Endothelial cell (in vitro differentiated cells): ENCODE results near the gene RPTOR. TPM values are rescaled to one million over a fixed set of nuclear protein-coding genes. Genes with fewer than 3 reads are reported as not detected.

Experiments used
- DNase-seq: peaks from one replicate; pipeline ENCODE4 v3.0.0; 2021; ENCODE audit warnings: low spot score
- H3K27ac Mint-ChIP-seq: one replicate; pipeline ENCODE4 v1.8.0; 2021; ENCODE audit warnings: mixed read lengths, inconsistent platforms; ENCODE audit not compliant: unreplicated experiment
- H3K27me3 Mint-ChIP-seq: one replicate; pipeline ENCODE4 v1.8.0; 2021; ENCODE audit warnings: mild to moderate bottlenecking, moderate library complexity, mixed read lengths, inconsistent platforms; ENCODE audit not compliant: unreplicated experiment
- H3K36me3 Mint-ChIP-seq: one replicate; pipeline ENCODE4 v1.8.0; 2021; ENCODE audit warnings: mild to moderate bottlenecking, low read depth, mixed read lengths, inconsistent platforms; ENCODE audit not compliant: unreplicated experiment
- H3K4me1 Mint-ChIP-seq: one replicate; pipeline ENCODE4 v1.8.0; 2021; ENCODE audit warnings: mild to moderate bottlenecking, mixed read lengths, inconsistent platforms; ENCODE audit not compliant: unreplicated experiment
- H3K4me3 Mint-ChIP-seq: one replicate; pipeline ENCODE4 v1.8.0; 2021; ENCODE audit warnings: mild to moderate bottlenecking, mixed read lengths, inconsistent platforms; ENCODE audit not compliant: unreplicated experiment
- H3K9me3 Mint-ChIP-seq: one replicate; pipeline ENCODE4 v1.8.0; 2021; ENCODE audit warnings: mixed read lengths, inconsistent platforms; ENCODE audit not compliant: unreplicated experiment
- CTCF ChIP-seq: fragments of 200-600 bp; sonication (generic); IDR thresholded peaks from one replicate; pipeline ENCODE4 v1.5.0; 2021; ENCODE audit warnings: antibody characterized with exemption; ENCODE audit not compliant: unreplicated experiment
- total RNA-seq: library from RNA; stranded (reverse); fragmentation: NEBNext Ultra II Directional; extraction: Animal tissue kit (Norgen Biotek cat#: 25700); gene quantifications from one replicate; pipeline ENCODE4 v1.2.1, GENCODE V29; 2021; ENCODE audit not compliant: unreplicated experiment

Gene RPTOR
- total RNA-seq, 1 donor from 2014 or later, result 36.7 TPM

- Mint-ChIP-seq H3K9me3 (no peaks in the 10 kb centered on the region), H3K27ac (no peak overlapping the region), H3K4me1 (no peaks in the 10 kb centered on the region), H3K27me3 (no peaks in the 10 kb centered on the region), H3K4me3 (no peak overlapping the region), H3K36me3 (no peaks in the 10 kb centered on the region)
- TF ChIP-seq CTCF, result no peak
- DNase-seq, result no peak
Measured at GRCh38 chr17:80591788-80592187, 47.1 kb downstream of the RPTOR start.

GRCh38 chr17:80592243-80592642, 47.6 kb downstream of the RPTOR start:
- Mint-ChIP-seq H3K4me1 (peaks cover 3% of the 10 kb centered on the region), H3K9me3 (no peaks in the 10 kb centered on the region), H3K27me3 (no peaks in the 10 kb centered on the region), H3K27ac (no peak overlapping the region), H3K36me3 (no peaks in the 10 kb centered on the region), H3K4me3 (no peak overlapping the region)
- no peak for DNase-seq
- no peak for TF ChIP-seq CTCF

- Mint-ChIP-seq H3K4me3 (no peak overlapping the region), H3K9me3 (no peaks in the 10 kb centered on the region), H3K27me3 (peaks cover 1% of the 10 kb centered on the region), H3K4me1 (peaks cover 3% of the 10 kb centered on the region), H3K36me3 (no peaks in the 10 kb centered on the region), H3K27ac (no peak overlapping the region)
- no peak for DNase-seq
- TF ChIP-seq CTCF, result no peak
Measured at GRCh38 chr17:80593181-80593580, 48.5 kb downstream of the RPTOR start.

- Mint-ChIP-seq H3K4me3 (no peak overlapping the region), H3K9me3 (no peaks in the 10 kb centered on the region), H3K27me3 (peaks cover 1% of the 10 kb centered on the region), H3K4me1 (peaks cover 5% of the 10 kb centered on the region), H3K36me3 (peaks cover 3% of the 10 kb centered on the region), H3K27ac (no peak overlapping the region)
- no peak for DNase-seq
- TF ChIP-seq CTCF, result no peak
Measured at GRCh38 chr17:80594431-80595269, 50.0 kb downstream of the RPTOR start.
